MM.1S (cell line): Measurements from ENCODE around the gene STOX2.

ENCODE experiments used
- EZH2phosphoT487 ChIP-seq: fragments of 300-600 bp; sonication (generic); IDR thresholded peaks from 2 replicates; pipeline ENCODE4 v1.6.1; 2018; ENCODE audit warnings: antibody characterized with exemption, low read length
- TF ChIP-seq, protein P1 (sequence below): fragments of 300-600 bp; sonication (generic); IDR thresholded peaks from 2 replicates; pipeline ENCODE4 v1.5.1; 2016; ENCODE audit warnings: antibody characterized with exemption, low read length, mixed read lengths

DNA sequence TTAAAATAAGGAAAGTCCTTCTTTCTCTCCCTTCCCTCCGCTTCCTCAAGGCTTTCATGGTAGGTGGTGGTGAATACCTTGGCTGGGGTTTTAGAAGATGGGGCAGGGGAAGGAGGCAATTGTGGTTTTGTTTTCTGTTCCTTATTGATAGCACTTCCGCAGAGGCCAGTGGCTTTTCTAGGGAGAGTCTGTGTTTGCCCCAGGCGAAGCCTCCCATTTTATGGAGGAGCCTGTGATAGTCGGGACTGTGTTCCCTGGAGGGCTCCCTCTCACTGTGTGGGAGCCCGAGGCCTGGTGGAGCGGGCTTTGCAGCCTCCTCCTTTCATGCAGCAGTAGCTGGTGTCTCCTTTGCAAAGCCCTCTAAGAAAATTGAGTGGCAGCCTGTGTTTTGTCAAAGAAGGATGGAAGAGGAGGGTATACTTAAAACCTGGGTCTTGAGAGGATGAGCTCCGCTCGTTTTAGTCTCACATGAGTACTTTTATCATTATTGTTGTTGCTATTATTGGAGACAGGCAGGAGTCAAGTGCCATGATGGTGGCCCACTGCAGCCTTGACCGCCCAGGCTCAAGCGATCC is 29.8 kb upstream of the STOX2 start:
- TF ChIP-seq, protein P1, sequence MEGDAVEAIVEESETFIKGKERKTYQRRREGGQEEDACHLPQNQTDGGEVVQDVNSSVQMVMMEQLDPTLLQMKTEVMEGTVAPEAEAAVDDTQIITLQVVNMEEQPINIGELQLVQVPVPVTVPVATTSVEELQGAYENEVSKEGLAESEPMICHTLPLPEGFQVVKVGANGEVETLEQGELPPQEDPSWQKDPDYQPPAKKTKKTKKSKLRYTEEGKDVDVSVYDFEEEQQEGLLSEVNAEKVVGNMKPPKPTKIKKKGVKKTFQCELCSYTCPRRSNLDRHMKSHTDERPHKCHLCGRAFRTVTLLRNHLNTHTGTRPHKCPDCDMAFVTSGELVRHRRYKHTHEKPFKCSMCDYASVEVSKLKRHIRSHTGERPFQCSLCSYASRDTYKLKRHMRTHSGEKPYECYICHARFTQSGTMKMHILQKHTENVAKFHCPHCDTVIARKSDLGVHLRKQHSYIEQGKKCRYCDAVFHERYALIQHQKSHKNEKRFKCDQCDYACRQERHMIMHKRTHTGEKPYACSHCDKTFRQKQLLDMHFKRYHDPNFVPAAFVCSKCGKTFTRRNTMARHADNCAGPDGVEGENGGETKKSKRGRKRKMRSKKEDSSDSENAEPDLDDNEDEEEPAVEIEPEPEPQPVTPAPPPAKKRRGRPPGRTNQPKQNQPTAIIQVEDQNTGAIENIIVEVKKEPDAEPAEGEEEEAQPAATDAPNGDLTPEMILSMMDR, result no peak
- TF ChIP-seq EZH2phosphoT487, result no peak
